NCI-H774 (cell line): ENCODE results near the gene GNAQ.

ENCODE experiments used
- DNase-seq: peaks from one replicate; lab custom pipeline; 2025; lab: John Stamatoyannopoulos, UW

GNAQ gene

GRCh38 chr9:78003730-78004129 lies 27.9 kb downstream of the GNAQ start:
- DNase-seq, result no peak

GRCh38 chr9:78001946-78002731 lies 29.5 kb downstream of the GNAQ start:
- no peak for DNase-seq

GRCh38 chr9:78000221-78000620 lies 31.4 kb downstream of the GNAQ start:
- DNase-seq, result no peak

- DNase-seq, result no peak
These were observed 32.4 kb downstream of the GNAQ start for GRCh38 chr9:77999231-77999631.

- DNase-seq, result no peak
These were observed 33.9 kb downstream of the GNAQ start for GRCh38 chr9:77997611-77998284.

- DNase-seq, result no peak
These were observed 34.9 kb downstream of the GNAQ start for GRCh38 chr9:77996696-77997095.

- DNase-seq, result no peak
These were observed 40.4 kb downstream of the GNAQ start for GRCh38 chr9:77991191-77991590.

- no peak for DNase-seq
These were observed 41.7 kb downstream of the GNAQ start for GRCh38 chr9:77989909-77990308.

- no peak for DNase-seq
These were observed 42.2 kb downstream of the GNAQ start for GRCh38 chr9:77989458-77989857.

GRCh38 chr9:77988630-77989029 lies 43.0 kb downstream of the GNAQ start:
- no peak for DNase-seq

GRCh38 chr9:77987880-77988525 lies 43.6 kb downstream of the GNAQ start:
- no peak for DNase-seq

GRCh38 chr9:77987081-77987656 lies 44.4 kb downstream of the GNAQ start:
- no peak for DNase-seq

- DNase-seq, result no peak
These were observed 45.6 kb downstream of the GNAQ start for GRCh38 chr9:77985996-77986395.

- DNase-seq, result no peak
These were observed 48.3 kb downstream of the GNAQ start for GRCh38 chr9:77983320-77983662.

GRCh38 chr9:77982581-77983319 lies 48.9 kb downstream of the GNAQ start:
- no peak for DNase-seq

GRCh38 chr9:77981907-77982306 lies 49.7 kb downstream of the GNAQ start:
- no peak for DNase-seq

GRCh38 chr9:77981332-77981731 lies 50.3 kb downstream of the GNAQ start:
- no peak for DNase-seq

GRCh38 chr9:77980622-77981021 lies 51.0 kb downstream of the GNAQ start:
- DNase-seq, result no peak

- no peak for DNase-seq
These were observed 53.4 kb downstream of the GNAQ start for GRCh38 chr9:77978086-77978781.

GRCh38 chr9:77977210-77977611 lies 54.4 kb downstream of the GNAQ start:
- DNase-seq, result no peak

- DNase-seq, result no peak
These were observed 55.8 kb downstream of the GNAQ start for GRCh38 chr9:77975806-77976205.

GRCh38 chr9:77975036-77975435 lies 56.6 kb downstream of the GNAQ start:
- no peak for DNase-seq
